ENCODE measurements around the gene FRS3.
"Not testable (repeated sequence)": the region's sequence is repeated elsewhere in the genome, so short reads cannot be mapped to it uniquely, and the experiment has no call there.

The FRS3 gene

DNA sequence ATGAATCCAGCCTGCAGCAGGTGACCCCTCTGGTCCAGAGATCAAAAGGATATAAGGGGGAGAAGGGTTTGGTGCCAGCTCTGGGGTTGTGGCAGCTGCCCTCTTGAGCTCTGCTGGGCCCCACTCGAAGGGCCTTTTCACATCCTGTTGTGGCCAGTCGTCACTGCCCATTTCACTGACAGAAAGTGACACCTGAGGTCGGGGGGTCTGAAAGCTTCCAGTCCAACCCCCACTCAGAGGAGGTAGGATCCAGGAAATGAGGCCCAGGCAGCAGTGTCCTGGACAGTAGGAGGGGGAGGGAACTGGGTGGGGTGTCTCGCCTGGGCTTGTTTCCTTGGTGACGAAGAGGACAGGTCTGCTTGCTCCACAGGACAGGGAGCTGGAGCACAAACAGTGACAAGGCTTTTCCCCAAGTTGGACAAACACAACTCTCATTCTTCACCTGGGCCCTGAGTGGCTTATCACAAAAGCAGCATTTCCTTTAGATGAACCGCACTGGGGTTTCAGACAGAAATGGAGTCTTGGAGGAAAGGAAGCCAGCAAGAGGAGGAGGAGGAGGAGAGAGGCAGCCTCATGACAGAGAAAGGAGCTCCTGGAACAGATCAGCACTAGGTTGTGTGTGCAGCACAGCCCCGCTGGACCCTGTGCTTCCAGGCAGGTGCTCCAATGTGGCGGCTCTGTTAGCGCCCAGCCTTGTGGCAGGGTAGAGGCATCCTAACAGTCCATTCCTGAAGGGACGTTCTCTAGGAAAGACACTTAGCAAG is 11.0 kb downstream of the FRS3 start:
- DNase-seq (ENCODE audit: low read depth, low spot score): no peak

DNA sequence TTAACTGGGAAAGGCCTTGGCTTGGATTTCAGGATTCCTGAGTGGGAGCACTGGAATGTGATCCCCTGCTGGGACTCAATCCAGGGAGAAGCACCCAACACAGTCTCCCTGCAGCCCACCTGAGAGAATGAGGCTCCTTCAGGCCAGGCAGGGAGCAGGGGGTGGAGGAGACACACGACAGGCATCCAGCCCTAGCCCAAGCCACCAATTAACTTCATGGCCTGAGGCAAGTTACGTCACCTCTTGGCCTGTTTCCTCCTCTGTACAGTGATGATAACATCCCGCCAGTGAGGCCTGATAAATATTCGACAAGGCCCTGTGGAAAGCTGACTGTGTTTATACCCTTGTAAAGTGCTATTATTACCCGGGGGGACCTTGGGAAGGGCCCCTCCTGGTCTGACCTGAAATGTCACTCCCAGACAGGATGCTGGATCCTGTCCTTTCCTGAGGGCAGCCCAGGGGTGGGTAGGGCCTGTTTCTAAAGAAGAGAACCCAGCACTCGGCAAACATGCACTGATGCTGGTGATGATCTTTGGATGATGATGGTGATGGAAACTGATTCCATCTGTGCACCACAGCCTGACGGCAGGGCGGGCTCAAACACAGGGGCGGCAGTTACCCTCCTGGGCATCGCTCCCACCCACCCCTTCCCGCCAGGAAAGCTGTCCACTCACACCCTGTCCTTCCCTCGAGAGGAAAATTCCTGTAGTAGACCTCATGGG is 12.4 kb downstream of the FRS3 start:
- no peak for DNase-seq (ENCODE audit: low read depth, low spot score)

DNA sequence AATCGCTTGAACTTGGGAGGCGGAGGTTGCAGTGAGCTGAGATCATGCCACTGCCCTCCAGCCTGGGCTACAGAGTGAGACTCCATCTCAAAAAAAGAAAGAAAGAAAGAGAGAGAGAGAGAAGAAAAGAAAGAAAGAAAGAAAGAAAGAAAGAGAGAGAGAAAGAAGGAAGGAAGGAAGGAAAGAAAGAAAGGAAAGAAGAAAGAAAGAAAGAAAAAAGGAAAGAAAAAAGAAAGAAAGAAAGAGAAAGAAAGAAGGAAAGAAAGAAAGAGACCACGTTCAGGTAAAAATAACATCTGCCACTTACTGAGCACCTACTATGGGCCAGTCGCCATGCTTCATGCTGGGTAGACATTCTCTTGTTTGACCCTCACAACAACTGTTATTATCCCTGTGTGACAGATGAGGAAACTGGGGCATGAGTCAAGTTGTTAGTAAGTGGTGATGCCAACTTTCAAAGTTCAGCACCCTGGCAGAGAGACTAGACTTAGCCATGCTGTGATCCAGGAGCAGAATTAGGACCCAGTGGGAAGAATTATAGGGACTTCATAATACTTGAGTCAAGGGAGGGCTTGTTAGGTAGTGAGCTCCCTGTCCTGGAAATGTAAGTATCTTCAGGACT is 13.5 kb downstream of the FRS3 start:
- not testable (repeated sequence) for DNase-seq (ENCODE audit: low read depth, low spot score)

- DNase-seq (ENCODE audit: low read depth, low spot score): no peak
Measured at GRCh38 chr6:41763470-41763869, 16.2 kb downstream of the FRS3 start.

DNA sequence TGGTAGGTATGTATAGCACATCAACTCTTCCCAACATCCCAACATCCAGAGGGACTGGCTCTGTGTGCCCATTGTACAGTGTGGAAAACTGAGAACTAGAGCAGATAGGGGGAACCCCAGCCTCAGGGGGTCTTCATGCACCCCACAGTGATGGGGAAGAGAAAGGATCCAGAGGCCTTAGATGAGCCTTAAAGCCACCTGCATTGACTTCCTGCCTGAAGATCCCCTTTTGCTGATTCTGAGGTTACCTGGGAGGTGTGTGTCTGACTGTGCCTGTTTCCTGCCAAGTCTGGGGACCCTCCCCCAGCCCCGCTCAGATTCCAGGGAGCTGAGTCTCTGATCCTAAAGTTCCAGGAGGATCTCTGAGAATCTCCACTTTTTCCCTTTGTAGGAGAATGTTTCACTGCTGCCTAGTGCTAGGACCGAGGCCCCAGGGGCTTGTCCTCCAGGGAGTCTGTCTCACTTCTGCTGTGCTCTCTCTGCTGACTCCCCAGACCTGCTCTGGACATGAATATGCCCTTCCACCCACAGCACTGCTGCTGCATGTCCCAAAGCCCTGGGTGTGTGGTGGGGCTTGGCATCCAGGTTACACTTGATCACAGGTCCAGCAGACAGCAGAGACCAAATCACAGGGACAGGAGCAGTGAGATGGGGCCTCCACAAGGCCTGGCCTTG is 19.7 kb downstream of the FRS3 start:
- no peak for DNase-seq (ENCODE audit: low read depth, low spot score)

- DNase-seq (ENCODE audit: low read depth, low spot score): no peak
Measured at GRCh38 chr6:41759106-41759904, 20.4 kb downstream of the FRS3 start.

DNA sequence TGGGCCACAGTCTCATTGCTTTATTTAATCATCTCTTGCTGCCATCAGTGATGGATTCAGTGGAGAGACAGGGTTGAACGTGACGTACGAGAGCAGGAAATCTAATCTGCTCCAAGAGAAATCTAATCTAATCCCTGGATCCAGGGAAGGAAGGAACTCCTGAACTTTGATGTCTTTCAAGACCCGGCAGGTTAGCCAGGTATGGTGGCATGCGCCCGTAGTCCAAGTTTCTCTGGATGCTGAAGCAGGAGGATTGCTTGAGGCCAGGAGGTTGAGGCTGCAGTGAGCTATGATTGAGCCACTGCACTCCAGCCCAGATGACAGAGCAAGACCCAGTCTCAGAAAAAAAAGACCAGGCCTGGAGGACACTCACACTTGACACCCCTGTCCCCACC is 21.1 kb downstream of the FRS3 start:
- no peak for DNase-seq (ENCODE audit: low read depth, low spot score)

DNA sequence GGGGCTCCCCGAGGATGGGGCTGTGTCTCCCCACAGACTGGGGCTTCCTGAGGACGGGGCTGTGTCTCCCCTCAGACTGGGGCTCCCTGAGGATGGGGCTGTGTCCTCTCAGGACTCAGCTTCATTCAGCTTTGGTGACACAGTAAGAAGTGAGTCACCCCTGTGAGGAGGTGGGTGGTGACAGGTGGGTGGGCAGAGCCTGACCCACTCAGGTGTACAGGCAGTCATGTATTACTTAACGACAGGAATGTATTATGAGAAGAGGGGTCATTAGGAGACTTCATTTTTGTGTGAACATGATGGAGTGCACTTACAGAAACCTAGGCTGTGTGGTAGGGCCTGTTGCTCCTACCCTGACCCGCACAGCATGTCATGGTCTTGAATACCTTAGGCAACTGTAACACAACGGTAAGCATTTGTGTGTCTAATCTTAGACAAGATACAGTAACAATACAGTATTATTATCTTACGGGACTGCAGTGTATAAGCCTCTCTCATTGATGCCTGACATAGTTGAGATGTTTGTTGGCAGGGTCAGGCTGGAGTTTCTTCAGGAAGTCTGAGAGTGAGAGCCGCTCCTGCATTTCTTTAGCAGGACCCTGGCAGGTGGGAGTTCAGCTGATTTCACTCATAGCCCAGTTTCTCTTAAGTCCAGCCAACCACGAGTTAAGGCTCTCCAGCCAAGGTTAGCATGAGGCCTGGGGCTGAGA is 21.6 kb downstream of the FRS3 start:
- no peak for DNase-seq (ENCODE audit: low read depth, low spot score)

- no peak for DNase-seq (ENCODE audit: low read depth, low spot score)
Measured at GRCh38 chr6:41757271-41757670, 22.4 kb downstream of the FRS3 start.

GRCh38 chr6:41756354-41756753 is 23.3 kb downstream of the FRS3 start:
- no peak for DNase-seq (ENCODE audit: low read depth, low spot score)

GRCh38 chr6:41755895-41756294 is 23.8 kb downstream of the FRS3 start:
- no peak for DNase-seq (ENCODE audit: low read depth, low spot score)

DNA sequence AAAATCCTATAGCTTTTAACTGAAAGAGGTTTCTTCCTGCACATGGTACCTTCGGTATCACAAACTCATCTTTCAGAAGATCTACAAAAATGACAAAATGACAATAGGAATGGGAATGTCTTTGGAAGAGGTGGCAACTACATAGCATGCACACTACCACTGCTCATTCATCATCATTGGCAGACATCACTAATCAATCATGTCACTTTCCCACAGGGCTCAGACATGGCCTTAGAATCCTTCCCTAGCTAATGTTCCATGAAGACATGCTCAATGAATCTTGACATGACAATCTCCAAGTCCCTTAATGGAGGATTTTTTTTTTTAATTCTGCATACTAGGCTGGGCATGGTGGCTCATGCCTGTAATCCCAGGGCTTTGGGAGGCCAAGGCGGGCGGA is 29.3 kb downstream of the FRS3 start:
- no peak for DNase-seq (ENCODE audit: low read depth, low spot score)

DNA sequence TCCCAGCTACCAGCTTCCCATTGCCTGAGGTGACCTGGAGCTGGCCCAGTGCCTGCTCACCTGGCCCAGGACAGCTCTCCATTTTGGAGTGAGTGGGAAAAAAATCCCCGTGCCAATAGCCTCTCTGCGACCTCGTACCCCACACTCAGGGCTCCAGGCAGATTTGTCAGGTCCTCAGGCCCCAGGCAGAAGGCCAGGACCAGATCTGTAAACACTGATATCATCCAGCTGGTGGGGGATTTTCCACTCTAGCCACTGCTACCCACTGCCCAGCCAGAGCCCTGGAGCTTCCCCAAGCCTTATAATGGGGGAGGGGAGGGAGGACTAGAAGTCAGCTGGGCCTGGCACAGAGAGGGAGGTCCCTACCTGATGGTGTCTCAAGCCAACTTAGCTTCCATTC is 31.2 kb downstream of the FRS3 start:
- DNase-seq (ENCODE audit: low read depth, low spot score): no peak

- DNase-seq (ENCODE audit: low read depth, low spot score): no peak
Measured at GRCh38 chr6:41748102-41748477, 31.6 kb downstream of the FRS3 start.

- DNase-seq (ENCODE audit: low read depth, low spot score): no peak
Measured at GRCh38 chr6:41747256-41748101, 32.2 kb downstream of the FRS3 start, which contains the start of gene PGC. PGC (minus strand) TSS chr6:41747397; CDS start chr6:41747334, 63 bp downstream.

GRCh38 chr6:41746107-41746506 is 33.6 kb downstream of the FRS3 start:
- DNase-seq (ENCODE audit: low read depth, low spot score): no peak

- no peak for DNase-seq (ENCODE audit: low read depth, low spot score)
Measured at GRCh38 chr6:41744236-41744787, 35.4 kb downstream of the FRS3 start.

DNA sequence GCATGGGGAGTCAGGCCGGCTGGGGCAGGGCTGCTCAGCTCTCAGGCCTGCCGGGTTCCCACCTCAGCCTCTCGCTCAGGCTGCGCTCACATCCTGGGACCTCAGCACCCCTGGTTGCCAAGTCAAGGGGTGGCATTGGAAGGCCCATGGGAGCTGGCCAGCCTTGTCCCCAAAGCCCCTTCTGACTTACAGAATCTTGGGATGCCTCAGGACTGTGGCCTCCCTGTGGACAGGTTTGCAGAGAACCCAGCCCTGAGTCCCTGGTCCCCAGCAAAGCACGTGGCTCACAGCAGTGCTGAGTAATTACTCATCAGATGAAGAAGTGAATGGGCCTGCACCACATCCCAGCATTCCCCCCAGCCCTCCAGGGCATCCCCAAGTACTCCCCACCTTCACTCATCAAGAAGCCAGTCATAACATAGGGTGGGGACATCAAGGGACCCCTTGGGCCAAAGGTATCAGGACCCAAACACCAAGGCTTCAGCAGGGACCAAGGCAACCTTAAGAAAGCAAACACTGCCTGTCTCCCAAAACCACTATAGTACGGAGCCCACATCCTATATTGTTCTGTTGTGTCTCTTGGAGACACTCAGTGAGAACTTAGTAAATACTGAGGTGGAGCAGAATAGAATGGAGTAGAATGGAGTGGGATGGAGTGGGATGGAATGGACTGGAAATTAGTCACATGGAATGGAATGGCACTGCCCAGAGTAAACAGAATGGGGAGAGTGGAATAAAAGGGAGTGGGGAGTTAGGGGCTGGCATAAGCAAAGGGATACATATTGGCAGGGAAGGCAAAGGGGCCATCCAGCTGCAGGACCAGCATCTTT is 36.1 kb downstream of the FRS3 start:
- DNase-seq (ENCODE audit: low read depth, low spot score): no peak
